ENCODE measurements around the gene CENPO.

CENPO gene, protein sequence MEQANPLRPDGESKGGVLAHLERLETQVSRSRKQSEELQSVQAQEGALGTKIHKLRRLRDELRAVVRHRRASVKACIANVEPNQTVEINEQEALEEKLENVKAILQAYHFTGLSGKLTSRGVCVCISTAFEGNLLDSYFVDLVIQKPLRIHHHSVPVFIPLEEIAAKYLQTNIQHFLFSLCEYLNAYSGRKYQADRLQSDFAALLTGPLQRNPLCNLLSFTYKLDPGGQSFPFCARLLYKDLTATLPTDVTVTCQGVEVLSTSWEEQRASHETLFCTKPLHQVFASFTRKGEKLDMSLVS

GRCh38 chr2:24792874-24793760, at the start of gene CENPO, which contains the start of gene PTRHD1:
TSS of gene CENPO (plus strand) at chr2:24793425. CDS start at chr2:24793920, 495 bp downstream.
TSS of gene PTRHD1 (minus strand) at chr2:24793391. CDS start at chr2:24793377, 14 bp downstream.
- H3K27ac ChIP-seq (ENCODE audit: low read length), result peak within 1 kb of the TSS; percentile 90
- no peaks in the 10 kb centered on the region for H3K36me3 ChIP-seq (replicated peaks; ENCODE audit: insufficient read depth, low read length)
- no peaks in the 10 kb centered on the region for H3K27me3 ChIP-seq (replicated peaks; ENCODE audit: insufficient read depth, low read length)
- H2AFZ ChIP-seq (ENCODE audit: low read length), result peak within 1 kb of the TSS; percentile 96
- H4K20me1 ChIP-seq (ENCODE audit: insufficient read depth, low read length), result no peaks in the 10 kb centered on the region
- peaks cover 48% of the 10 kb centered on the region for H3K79me2 ChIP-seq (ENCODE audit: low read length)
- no peaks in the 10 kb centered on the region for H3K9me2 ChIP-seq (replicated peaks; ENCODE audit: insufficient read depth, low read length)
- H3F3A ChIP-seq (ENCODE audit: insufficient read depth, low read length), result peaks cover 6% of the 10 kb centered on the region; the same call in 1 of the 2 replicates
- H3K9ac ChIP-seq (ENCODE audit: low read length), result peak within 1 kb of the TSS; percentile 99
- peak within 1 kb of the TSS; percentile 99 for H3K4me3 ChIP-seq (ENCODE audit: low read length)
- H3K4me1 ChIP-seq (ENCODE audit: low read length), result no peaks in the 10 kb centered on the region
- no peaks in the 10 kb centered on the region for H3K9me3 ChIP-seq (replicated peaks; ENCODE audit: insufficient read depth, low read length)
- DNase-seq, result peak; percentile 97
- H3K4me2 ChIP-seq (ENCODE audit: low read depth, low read length), result peak within 1 kb of the TSS; percentile 94
- TF ChIP-seq EZH2phosphoT487 (IDR thresholded peaks at IDR 0.05; ENCODE audit: low read length), result no peak
- TF ChIP-seq, protein P1, sequence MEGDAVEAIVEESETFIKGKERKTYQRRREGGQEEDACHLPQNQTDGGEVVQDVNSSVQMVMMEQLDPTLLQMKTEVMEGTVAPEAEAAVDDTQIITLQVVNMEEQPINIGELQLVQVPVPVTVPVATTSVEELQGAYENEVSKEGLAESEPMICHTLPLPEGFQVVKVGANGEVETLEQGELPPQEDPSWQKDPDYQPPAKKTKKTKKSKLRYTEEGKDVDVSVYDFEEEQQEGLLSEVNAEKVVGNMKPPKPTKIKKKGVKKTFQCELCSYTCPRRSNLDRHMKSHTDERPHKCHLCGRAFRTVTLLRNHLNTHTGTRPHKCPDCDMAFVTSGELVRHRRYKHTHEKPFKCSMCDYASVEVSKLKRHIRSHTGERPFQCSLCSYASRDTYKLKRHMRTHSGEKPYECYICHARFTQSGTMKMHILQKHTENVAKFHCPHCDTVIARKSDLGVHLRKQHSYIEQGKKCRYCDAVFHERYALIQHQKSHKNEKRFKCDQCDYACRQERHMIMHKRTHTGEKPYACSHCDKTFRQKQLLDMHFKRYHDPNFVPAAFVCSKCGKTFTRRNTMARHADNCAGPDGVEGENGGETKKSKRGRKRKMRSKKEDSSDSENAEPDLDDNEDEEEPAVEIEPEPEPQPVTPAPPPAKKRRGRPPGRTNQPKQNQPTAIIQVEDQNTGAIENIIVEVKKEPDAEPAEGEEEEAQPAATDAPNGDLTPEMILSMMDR (IDR thresholded peaks at IDR 0.05; ENCODE audit: low read length), result peak; percentile 50

DNA sequence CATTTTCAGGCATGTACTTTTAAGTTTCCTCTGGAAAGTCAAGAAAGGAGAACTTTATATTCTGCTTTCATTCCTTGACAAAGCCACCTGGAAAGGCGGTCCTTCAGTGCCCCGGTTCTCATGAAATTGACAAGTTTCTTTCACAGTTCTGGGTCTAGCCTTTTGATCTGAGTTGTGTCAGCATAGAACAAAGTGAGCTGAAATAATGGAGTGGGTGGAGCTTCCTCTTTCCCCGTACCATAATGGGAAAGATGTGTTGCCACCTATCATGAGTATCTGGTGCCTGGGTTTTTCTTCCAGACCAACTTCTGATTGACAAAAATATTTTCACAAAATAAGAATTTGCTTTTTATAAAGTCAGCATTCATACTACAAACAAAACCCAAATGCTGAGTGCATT, 49.3 kb upstream of the CENPO start:
- no peaks in the 10 kb centered on the region for H3K4me1 ChIP-seq (ENCODE audit: low read length)
- H3K4me2 ChIP-seq (ENCODE audit: low read depth, low read length), result no peak overlapping the region
- no peaks in the 10 kb centered on the region for H3K9me2 ChIP-seq (replicated peaks; ENCODE audit: insufficient read depth, low read length)
- H2AFZ ChIP-seq (ENCODE audit: low read length), result no peak overlapping the region
- H3K4me3 ChIP-seq (ENCODE audit: low read length), result no peak overlapping the region
- no peaks in the 10 kb centered on the region for H3K36me3 ChIP-seq (replicated peaks; ENCODE audit: insufficient read depth, low read length)
- no peak for TF ChIP-seq EZH2phosphoT487 (IDR thresholded peaks at IDR 0.05; ENCODE audit: low read length)
- TF ChIP-seq, protein P1 (IDR thresholded peaks at IDR 0.05; ENCODE audit: low read length), result no peak
- TF ChIP-seq EZH2 (optimal IDR thresholded peaks at IDR 0.05; ENCODE audit: low read depth, low read length), result no peak
- H3K27me3 ChIP-seq (replicated peaks; ENCODE audit: insufficient read depth, low read length), result no peaks in the 10 kb centered on the region
- DNase-seq, result no peak
- H3K27ac ChIP-seq (ENCODE audit: low read length), result no peak overlapping the region
- no peaks in the 10 kb centered on the region for H4K20me1 ChIP-seq (ENCODE audit: insufficient read depth, low read length)
- no peaks in the 10 kb centered on the region for H3K9me3 ChIP-seq (replicated peaks; ENCODE audit: insufficient read depth, low read length)
- H3K9ac ChIP-seq (ENCODE audit: low read length), result no peak overlapping the region
- H3K79me2 ChIP-seq (ENCODE audit: low read length), result no peaks in the 10 kb centered on the region
- H3F3A ChIP-seq (ENCODE audit: insufficient read depth, low read length), result no peaks in the 10 kb centered on the region

DNA sequence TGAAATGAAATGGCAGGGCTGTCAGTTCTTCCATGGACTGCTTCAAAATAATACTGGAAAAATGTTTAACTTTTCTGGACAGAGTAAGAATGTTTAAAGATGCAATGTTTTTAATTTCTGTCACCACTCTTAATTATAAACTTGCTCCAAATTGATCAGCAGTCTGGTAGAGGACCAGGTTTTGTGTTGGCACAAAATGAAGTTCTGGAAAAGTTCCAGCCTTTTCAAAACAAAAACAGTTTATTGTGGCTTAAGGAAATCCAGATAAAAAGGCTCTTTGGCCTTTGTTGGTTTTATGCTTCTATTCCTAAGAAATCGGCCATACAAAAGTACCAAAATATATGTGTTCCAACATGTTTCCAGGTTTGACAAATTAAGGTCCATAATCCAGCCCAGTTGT, 48.9 kb upstream of the CENPO start:
- no peaks in the 10 kb centered on the region for H3K36me3 ChIP-seq (replicated peaks; ENCODE audit: insufficient read depth, low read length)

More for the DNA sequence above, 48.9 kb upstream of the CENPO start:
- H3F3A ChIP-seq (ENCODE audit: insufficient read depth, low read length), result no peaks in the 10 kb centered on the region
- no peaks in the 10 kb centered on the region for H4K20me1 ChIP-seq (ENCODE audit: insufficient read depth, low read length)
- H3K4me1 ChIP-seq (ENCODE audit: low read length), result no peaks in the 10 kb centered on the region
- DNase-seq, result no peak
- no peak overlapping the region for H3K4me2 ChIP-seq (ENCODE audit: low read depth, low read length)
- no peaks in the 10 kb centered on the region for H3K27me3 ChIP-seq (replicated peaks; ENCODE audit: insufficient read depth, low read length)
- no peak overlapping the region for H3K27ac ChIP-seq (ENCODE audit: low read length)
- no peak for TF ChIP-seq EZH2 (optimal IDR thresholded peaks at IDR 0.05; ENCODE audit: low read depth, low read length)
- no peak for TF ChIP-seq EZH2phosphoT487 (IDR thresholded peaks at IDR 0.05; ENCODE audit: low read length)
- TF ChIP-seq, protein P1 (IDR thresholded peaks at IDR 0.05; ENCODE audit: low read length), result no peak
- no peaks in the 10 kb centered on the region for H3K79me2 ChIP-seq (ENCODE audit: low read length)
- H3K9ac ChIP-seq (ENCODE audit: low read length), result no peak overlapping the region
- no peak overlapping the region for H2AFZ ChIP-seq (ENCODE audit: low read length)
- no peaks in the 10 kb centered on the region for H3K9me3 ChIP-seq (replicated peaks; ENCODE audit: insufficient read depth, low read length)
- no peaks in the 10 kb centered on the region for H3K9me2 ChIP-seq (replicated peaks; ENCODE audit: insufficient read depth, low read length)
- H3K4me3 ChIP-seq (ENCODE audit: low read length), result no peak overlapping the region
